T47D (cell line): Measurements from ENCODE around the gene SNX25.
A peak's percentile ranks its signal among the peaks of the same experiment; 100 is the strongest.

Experiments used
- DNase-seq, 2 experiments: peaks; one replicate each; pipeline versions ENCODE4 v3.0.0 to v3.0.0-alpha.2; 2011 to 2012; ENCODE audit warnings: low read depth in 1 of 2, low spot score in 1 of 2
- JUND ChIP-seq: IDR thresholded peaks from 2 replicates; pipeline ENCODE4 v1.6.1; 2012; ENCODE audit warnings: low read depth
- in situ Hi-C: cut with HindIII; loops from 2 replicates; pipeline ENCODE4 v1.10.0; 2016; ENCODE audit warnings: low sequenced_read_pairs, low pct_unique_long_range_greater_than_20kb

The SNX25 gene

GRCh38 chr4:185287031-185287430 lies 77.6 kb downstream of the SNX25 start:
- TF ChIP-seq JUND = no peak
- DNase-seq = no peak
- in situ Hi-C loops = no loop called here

GRCh38 chr4:185290018-185290607 lies 80.7 kb downstream of the SNX25 start:
- in situ Hi-C loops = no loop called here
- DNase-seq = no peak
- no peak for TF ChIP-seq JUND

GRCh38 chr4:185290656-185291055 lies 81.3 kb downstream of the SNX25 start:
- DNase-seq = no peak
- TF ChIP-seq JUND = no peak

GRCh38 chr4:185293202-185293601 lies 83.8 kb downstream of the SNX25 start:
- in situ Hi-C loops = no loop called here
- no peak for DNase-seq
- TF ChIP-seq JUND = no peak

More at GRCh38 chr4:185290656-185291055, 81.3 kb downstream of the SNX25 start:
- in situ Hi-C loops = no loop called here

GRCh38 chr4:185296665-185297460 lies 87.5 kb downstream of the SNX25 start:
- in situ Hi-C loops = no loop called here
- no peak for DNase-seq
- no peak for TF ChIP-seq JUND

GRCh38 chr4:185298728-185299430 lies 89.5 kb downstream of the SNX25 start:
- in situ Hi-C loops = no loop called here

GRCh38 chr4:185304541-185304940 lies 95.1 kb downstream of the SNX25 start:
- in situ Hi-C loops = no loop called here
- TF ChIP-seq JUND = no peak
- DNase-seq = no peak

More at GRCh38 chr4:185298728-185299430, 89.5 kb downstream of the SNX25 start:
- no peak for TF ChIP-seq JUND
- no peak for DNase-seq

GRCh38 chr4:185304944-185305690 lies 95.7 kb downstream of the SNX25 start:
- DNase-seq = peak in 1 of 2 experiments; percentile 54
- TF ChIP-seq JUND = no peak

GRCh38 chr4:185305979-185306442 lies 96.6 kb downstream of the SNX25 start:
- in situ Hi-C loops = no loop called here
- no peak for TF ChIP-seq JUND
- DNase-seq = no peak

More at GRCh38 chr4:185304944-185305690, 95.7 kb downstream of the SNX25 start:
- in situ Hi-C loops = no loop called here

- no peak for TF ChIP-seq JUND
- no peak for DNase-seq
- in situ Hi-C loops = no loop called here
Observed at GRCh38 chr4:185307136-185307950, 97.9 kb downstream of the SNX25 start.

- no peak for DNase-seq
- in situ Hi-C loops = no loop called here
- no peak for TF ChIP-seq JUND
Observed at GRCh38 chr4:185309770-185310169, 100.4 kb downstream of the SNX25 start.
